Measurements from ENCODE around the gene UBE2D1.
A peak's percentile ranks its signal among the peaks of the same experiment; 100 is the strongest.

UBE2D1 gene

GRCh38 chr10:58334817-58335305 is at the start of gene UBE2D1:
Gene UBE2D1, plus strand, starts transcription at chr10:58335006. Its CDS starts 196 bp downstream, at chr10:58335202.
- FAIRE-seq, result no peak

GRCh38 chr10:58291538-58292174 is 43.1 kb upstream of the UBE2D1 start:
- FAIRE-seq, result peak; percentile 53

- no peak for FAIRE-seq
Measured at GRCh38 chr10:58293989-58294388, 40.8 kb upstream of the UBE2D1 start.

DNA sequence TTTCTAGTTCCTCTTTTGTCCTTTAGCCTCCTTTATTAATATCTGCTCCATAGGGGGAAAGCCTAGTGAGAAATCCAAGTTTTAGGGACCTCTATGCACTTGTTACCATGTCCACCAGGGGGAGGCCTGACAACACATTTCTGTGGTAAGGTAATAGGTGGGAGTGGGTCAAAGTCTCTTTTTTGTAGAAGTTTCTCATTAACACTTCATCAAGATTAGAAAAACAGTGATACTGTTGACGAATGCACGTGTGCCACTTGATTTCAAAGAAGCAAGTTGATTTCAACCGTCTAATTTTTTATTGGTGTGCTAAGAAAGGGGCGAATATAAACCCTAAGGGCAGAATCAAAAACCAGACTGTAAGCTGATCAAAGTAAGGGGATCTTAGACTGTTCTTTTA is 35.2 kb upstream of the UBE2D1 start:
- FAIRE-seq, result peak; percentile 88

DNA sequence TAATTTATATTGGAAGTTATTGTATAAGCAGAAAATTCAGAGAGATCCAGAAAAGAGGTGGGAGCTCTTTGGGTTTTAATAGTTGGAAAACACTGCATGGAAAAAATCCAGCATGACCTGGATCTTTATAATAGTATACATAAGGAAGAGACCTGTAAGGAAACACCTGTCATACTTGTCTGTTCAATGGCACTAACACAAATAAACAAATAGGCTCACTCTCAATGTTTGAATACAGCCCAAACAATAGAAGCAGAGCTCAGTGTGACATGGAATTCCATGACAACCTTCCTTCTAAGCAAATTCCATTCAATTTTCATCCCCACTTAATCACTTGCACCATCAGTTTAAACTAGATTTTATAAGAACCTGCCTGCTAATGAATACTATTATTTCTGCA is 34.1 kb upstream of the UBE2D1 start:
- FAIRE-seq, result no peak

GRCh38 chr10:58302254-58302653 is 32.6 kb upstream of the UBE2D1 start:
- no peak for FAIRE-seq

- FAIRE-seq, result no peak
Measured at GRCh38 chr10:58304099-58304633, 30.6 kb upstream of the UBE2D1 start.

DNA sequence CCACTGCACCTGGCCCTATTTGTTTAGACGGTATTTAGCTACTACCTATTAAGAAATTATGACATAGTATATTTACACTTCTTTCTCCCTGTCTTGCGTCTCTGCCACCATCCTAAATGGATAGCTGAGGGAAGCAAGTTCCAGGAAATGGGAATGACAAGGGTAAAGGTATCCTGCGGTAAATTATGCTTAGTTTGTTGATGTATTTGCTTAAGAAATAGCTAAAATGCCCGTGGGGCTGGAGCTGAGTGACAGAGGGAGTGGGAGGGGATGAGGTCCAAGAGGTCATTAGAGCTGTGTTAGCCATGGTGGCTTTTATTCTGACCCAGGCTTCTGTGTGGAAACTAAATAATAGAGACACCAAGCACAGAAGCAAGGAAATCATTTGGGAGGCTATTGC is 29.0 kb upstream of the UBE2D1 start:
- no peak for FAIRE-seq

DNA sequence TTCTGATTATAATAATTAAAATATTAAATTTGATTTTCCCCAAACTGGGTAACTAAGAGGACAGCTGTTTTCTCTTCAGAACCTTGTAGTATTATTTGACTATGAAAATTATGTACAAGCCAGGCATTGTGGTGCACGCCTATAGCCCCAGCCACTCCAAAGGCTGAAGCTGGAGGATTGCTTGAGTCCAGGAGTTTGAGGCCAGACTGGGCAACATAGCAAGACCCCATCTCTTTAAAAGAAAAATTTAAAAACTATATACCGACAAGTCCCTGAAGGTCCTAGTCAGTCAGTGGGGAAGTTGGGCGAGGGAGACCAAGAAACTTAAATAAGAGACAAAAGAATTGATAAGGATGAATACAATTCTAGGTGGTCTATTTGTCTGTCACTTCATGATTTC is 27.1 kb upstream of the UBE2D1 start:
- no peak for FAIRE-seq

DNA sequence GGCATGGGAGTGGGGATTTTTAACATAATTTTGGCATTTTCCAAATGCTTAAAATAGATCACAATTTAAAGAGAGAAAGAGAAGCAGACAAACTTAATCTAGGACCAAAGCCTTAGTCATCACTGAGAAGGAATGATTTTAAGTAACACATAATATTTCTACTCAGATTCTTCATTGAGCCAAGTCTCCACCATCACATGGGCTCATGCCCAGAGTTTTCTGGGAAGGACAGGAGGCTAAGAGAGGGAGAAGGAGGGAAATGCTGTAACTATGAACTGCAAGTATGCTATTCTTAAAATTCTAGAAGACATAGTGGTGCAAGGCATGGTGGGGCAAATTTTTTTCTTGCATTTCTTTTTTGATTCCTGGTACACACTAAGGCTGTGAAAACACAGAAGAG is 23.8 kb upstream of the UBE2D1 start:
- no peak for FAIRE-seq

DNA sequence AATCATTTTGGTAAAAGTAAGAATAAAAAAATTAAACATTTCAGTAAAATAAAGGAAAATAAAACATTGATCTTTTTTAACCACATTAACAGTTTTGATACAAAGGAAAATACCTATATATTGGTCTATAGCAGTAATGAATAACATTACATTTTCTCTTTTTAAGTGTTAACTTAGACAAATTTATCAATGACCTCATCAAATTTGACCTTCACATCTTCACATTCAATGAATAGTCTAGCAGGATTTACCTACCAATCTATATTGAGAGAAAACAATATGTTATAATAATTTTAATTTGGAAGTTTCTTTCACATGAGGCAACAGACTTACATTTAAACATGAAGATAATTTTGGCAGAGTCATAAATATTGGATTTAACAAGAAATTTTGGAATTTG is 17.9 kb upstream of the UBE2D1 start:
- FAIRE-seq, result peak; percentile 83

DNA sequence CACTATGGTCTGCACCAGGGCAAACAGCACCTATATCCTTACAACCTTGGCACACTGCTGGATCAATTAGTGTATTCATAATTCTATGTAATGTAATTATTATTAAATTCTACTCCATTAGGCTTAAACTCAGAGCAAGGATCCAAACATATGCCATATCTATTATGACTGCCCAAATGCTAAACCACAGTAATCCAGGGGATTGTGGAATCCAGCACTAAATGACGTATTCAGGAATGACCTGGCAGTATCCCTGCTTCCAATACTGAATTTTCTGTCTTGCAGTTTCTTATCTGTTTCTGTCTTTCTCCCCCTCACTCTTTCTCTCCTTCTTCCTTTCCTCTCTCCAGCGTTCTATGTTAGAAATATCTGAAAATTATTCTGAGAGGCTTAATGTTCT is 16.5 kb upstream of the UBE2D1 start:
- FAIRE-seq, result no peak

- FAIRE-seq, result no peak
Measured at GRCh38 chr10:58319599-58319998, 15.2 kb upstream of the UBE2D1 start.

GRCh38 chr10:58320351-58321049 is 14.3 kb upstream of the UBE2D1 start:
- no peak for FAIRE-seq

- FAIRE-seq, result no peak
Measured at GRCh38 chr10:58322072-58322834, 12.6 kb upstream of the UBE2D1 start.

- FAIRE-seq, result no peak
Measured at GRCh38 chr10:58322835-58323209, 12.0 kb upstream of the UBE2D1 start.

GRCh38 chr10:58326967-58327381 is 7.8 kb upstream of the UBE2D1 start:
- no peak for FAIRE-seq

- FAIRE-seq, result no peak
Measured at GRCh38 chr10:58328233-58328632, 6.6 kb upstream of the UBE2D1 start.

GRCh38 chr10:58330431-58330830 is 4.4 kb upstream of the UBE2D1 start:
- FAIRE-seq, result no peak

DNA sequence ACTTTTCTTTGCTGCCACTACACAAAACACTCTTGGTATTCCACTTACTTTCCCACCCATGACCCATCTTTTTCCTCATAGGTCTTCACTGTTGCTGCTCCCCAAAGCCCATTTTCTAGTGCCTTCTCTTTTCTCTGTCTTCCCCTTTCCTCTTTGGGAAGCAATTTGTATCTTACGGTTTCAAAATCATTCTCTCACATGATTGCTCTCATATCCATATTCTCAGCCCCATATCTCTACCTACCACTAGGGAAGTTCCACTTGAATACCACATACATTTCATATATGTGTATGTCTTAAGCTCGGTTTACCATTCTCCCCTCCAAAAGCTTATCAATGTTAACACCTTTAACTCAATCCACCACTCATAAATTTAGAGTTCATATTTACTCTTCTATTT is 3.2 kb upstream of the UBE2D1 start:
- FAIRE-seq, result no peak

DNA sequence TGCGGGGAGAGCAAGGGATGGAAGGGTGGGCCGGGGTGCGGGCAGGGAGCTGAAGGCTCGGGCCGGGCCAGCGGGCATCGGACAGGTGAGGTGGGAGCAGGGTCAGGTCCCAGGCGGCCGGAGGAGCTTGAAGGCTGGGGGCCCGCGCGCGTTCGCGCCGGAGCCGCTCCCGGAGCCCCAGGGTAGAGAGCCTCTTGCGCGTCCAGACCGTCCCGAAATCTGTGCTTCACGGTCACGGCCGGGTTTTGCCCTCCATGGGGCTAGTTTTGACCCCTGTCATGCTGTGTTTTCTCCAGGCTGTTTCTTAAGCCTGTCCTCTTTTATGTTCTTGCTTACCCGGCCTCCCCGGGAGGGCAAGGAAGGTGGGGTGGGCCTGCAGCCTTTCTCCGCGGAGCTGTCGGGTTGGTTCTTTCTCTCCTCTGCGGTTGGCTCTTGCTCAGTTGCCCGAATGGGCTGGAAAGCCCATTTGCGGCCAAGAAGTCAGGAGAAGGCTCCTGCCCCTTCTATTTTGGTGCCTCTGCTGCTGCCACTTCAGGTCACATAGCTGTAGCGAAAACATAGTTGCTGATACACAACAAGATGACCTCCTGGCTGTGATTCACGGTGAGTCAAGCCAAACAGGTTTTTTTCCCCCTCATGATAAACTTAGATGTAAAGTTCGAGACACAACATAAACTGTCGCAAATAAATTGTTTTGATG is 650 bp downstream of the UBE2D1 start:
- no peak for FAIRE-seq

DNA sequence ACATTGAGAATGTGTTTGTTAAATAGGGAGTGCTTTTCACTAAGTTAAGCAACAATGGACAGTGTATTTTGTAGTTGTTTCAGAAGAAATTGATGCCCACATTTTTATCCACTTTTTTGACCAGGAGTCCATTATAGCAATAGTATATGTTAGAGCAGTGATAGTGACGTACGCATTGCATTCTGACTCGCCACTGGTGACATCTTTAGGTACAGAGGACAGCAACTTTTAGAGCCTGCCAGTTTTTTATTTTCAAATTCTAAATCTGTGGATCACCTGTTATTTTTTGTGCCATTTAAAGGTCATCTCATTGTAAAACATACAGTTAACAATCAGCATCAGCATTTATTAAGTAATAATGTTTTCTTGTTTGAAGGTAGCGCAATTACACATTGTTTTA is 1.4 kb downstream of the UBE2D1 start:
- FAIRE-seq, result no peak

DNA sequence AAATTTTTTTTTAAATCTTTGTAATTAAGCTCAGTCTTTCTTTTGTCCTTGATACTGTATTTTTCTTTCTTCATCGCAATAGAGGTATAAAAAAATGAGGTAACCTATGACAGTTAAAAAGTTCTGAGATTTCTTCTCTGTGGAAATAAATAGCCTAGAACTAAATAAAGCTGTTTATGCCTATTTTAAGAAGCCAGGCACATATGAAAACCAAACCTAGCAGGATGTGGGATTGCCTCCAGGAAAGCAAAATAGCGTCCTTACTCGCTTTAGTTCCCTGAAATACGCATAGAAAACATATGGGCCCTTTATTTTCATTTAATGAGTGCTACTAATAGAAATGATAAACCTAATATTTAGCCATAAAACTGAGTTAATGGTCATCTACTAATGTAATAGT is 6.6 kb downstream of the UBE2D1 start:
- no peak for FAIRE-seq

All from G401.6 (cell line).